Measurements from ENCODE around the gene CHCHD2. TPM values are rescaled to one million over a fixed set of nuclear protein-coding genes. Genes with fewer than 3 reads are reported as not detected.
"Not testable (repeated sequence)": the region's sequence is repeated elsewhere in the genome, so short reads cannot be mapped to it uniquely, and the experiment has no call there.

The CHCHD2 gene
- polyA plus RNA-seq, 2 donors: 148 to 438 TPM

- 92 to 94% methylated on average over 16 of the region's 16 CpGs for WGBS, 2 donors
- Histone ChIP-seq H3K4me3 (ENCODE audit: low read depth in 1 of 2, low read length in 2 of 2) (no peak overlapping the region), H3K9me3 (ENCODE audit: control insufficient read depth in 2 of 2, insufficient read depth in 1 of 2, low read depth in 1 of 2, low read length in 1 of 2) (no peaks in the 10 kb centered on the region), H3K27ac (ENCODE audit: low read depth in 2 of 2, low read length in 1 of 2) (no peak overlapping the region), H3K27me3 (ENCODE audit: control insufficient read depth in 1 of 2, insufficient read depth in 2 of 2, low read length in 2 of 2) (no peaks in the 10 kb centered on the region), H3K36me3 (ENCODE audit: control insufficient read depth in 2 of 2, insufficient read depth in 2 of 2, low read length in 1 of 2) (peaks cover 0 to 14% of the 10 kb centered on the region in 2 donors), H3K4me1 (ENCODE audit: control insufficient read depth in 2 of 2, insufficient read depth in 2 of 2, low read length in 1 of 2) (peaks cover 0 to 3% of the 10 kb centered on the region in 2 donors)
Measured at GRCh38 chr7:56087445-56087844, 18.8 kb downstream of the CHCHD2 start.

- H3K4me3 ChIP-seq (ENCODE audit: low read depth in 1 of 2, low read length in 2 of 2): no peak overlapping the region
- no peak overlapping the region for H3K27ac ChIP-seq (ENCODE audit: low read depth in 2 of 2, low read length in 1 of 2)
- WGBS, 2 donors: 93 to 98% methylated on average over 7 of the region's 7 CpGs
- H3K27me3 ChIP-seq (ENCODE audit: control insufficient read depth in 1 of 2, insufficient read depth in 2 of 2, low read length in 2 of 2): no peaks in the 10 kb centered on the region
- H3K4me1 ChIP-seq (ENCODE audit: control insufficient read depth in 2 of 2, insufficient read depth in 2 of 2, low read length in 1 of 2): peaks cover 0 to 3% of the 10 kb centered on the region in 2 donors
- H3K9me3 ChIP-seq (ENCODE audit: control insufficient read depth in 2 of 2, insufficient read depth in 1 of 2, low read depth in 1 of 2, low read length in 1 of 2): no peaks in the 10 kb centered on the region
- peaks cover 0 to 16% of the 10 kb centered on the region in 2 donors for H3K36me3 ChIP-seq (ENCODE audit: control insufficient read depth in 2 of 2, insufficient read depth in 2 of 2, low read length in 1 of 2)
Measured at GRCh38 chr7:56086761-56087160, 19.5 kb downstream of the CHCHD2 start.

GRCh38 chr7:56083150-56083785 is 23.0 kb downstream of the CHCHD2 start:
- H3K36me3 ChIP-seq (ENCODE audit: control insufficient read depth in 2 of 2, insufficient read depth in 2 of 2, low read length in 1 of 2): peaks cover 0 to 23% of the 10 kb centered on the region in 2 donors
- H3K4me1 ChIP-seq (ENCODE audit: control insufficient read depth in 2 of 2, insufficient read depth in 2 of 2, low read length in 1 of 2): peaks cover 3% of the 10 kb centered on the region in 2 donors
- no peaks in the 10 kb centered on the region for H3K27me3 ChIP-seq (ENCODE audit: control insufficient read depth in 1 of 2, insufficient read depth in 2 of 2, low read length in 2 of 2)
- H3K4me3 ChIP-seq (ENCODE audit: low read depth in 1 of 2, low read length in 2 of 2): no peak overlapping the region
- no peak overlapping the region for H3K27ac ChIP-seq (ENCODE audit: low read depth in 2 of 2, low read length in 1 of 2)
- 61 to 63% methylated on average over 13 of the region's 13 CpGs for WGBS, 2 donors
- no peaks in the 10 kb centered on the region for H3K9me3 ChIP-seq (ENCODE audit: control insufficient read depth in 2 of 2, insufficient read depth in 1 of 2, low read depth in 1 of 2, low read length in 1 of 2)

- WGBS, 2 donors: 93 to 95% methylated on average over 29 of the region's 29 CpGs
- peaks cover 0 to 22% of the 10 kb centered on the region in 2 donors for H3K36me3 ChIP-seq (ENCODE audit: control insufficient read depth in 2 of 2, insufficient read depth in 2 of 2, low read length in 1 of 2)
- H3K27ac ChIP-seq (ENCODE audit: low read depth in 2 of 2, low read length in 1 of 2): no peak overlapping the region
Measured at GRCh38 chr7:56081626-56082340, 24.5 kb downstream of the CHCHD2 start.

GRCh38 chr7:56080726-56081435 is 25.4 kb downstream of the CHCHD2 start:
- H3K36me3 ChIP-seq (ENCODE audit: control insufficient read depth in 2 of 2, insufficient read depth in 2 of 2, low read length in 1 of 2): peaks cover 0 to 22% of the 10 kb centered on the region in 2 donors
- 92% methylated on average over 28 of the region's 28 CpGs for WGBS, 2 donors
- H3K27ac ChIP-seq (ENCODE audit: low read depth in 2 of 2, low read length in 1 of 2); H3K4me1 ChIP-seq (ENCODE audit: control insufficient read depth in 2 of 2, insufficient read depth in 2 of 2, low read length in 1 of 2); H3K27me3 ChIP-seq (ENCODE audit: control insufficient read depth in 1 of 2, insufficient read depth in 2 of 2, low read length in 2 of 2); H3K4me3 ChIP-seq (ENCODE audit: low read depth in 1 of 2, low read length in 2 of 2); H3K9me3 ChIP-seq (ENCODE audit: control insufficient read depth in 2 of 2, insufficient read depth in 1 of 2, low read depth in 1 of 2, low read length in 1 of 2): not testable (repeated sequence)

More at GRCh38 chr7:56081626-56082340, 24.5 kb downstream of the CHCHD2 start:
- Histone ChIP-seq H3K27me3 (ENCODE audit: control insufficient read depth in 1 of 2, insufficient read depth in 2 of 2, low read length in 2 of 2) (no peaks in the 10 kb centered on the region), H3K4me1 (ENCODE audit: control insufficient read depth in 2 of 2, insufficient read depth in 2 of 2, low read length in 1 of 2) (peaks cover 3% of the 10 kb centered on the region in 2 donors), H3K4me3 (ENCODE audit: low read depth in 1 of 2, low read length in 2 of 2) (no peak overlapping the region), H3K9me3 (ENCODE audit: control insufficient read depth in 2 of 2, insufficient read depth in 1 of 2, low read depth in 1 of 2, low read length in 1 of 2) (no peaks in the 10 kb centered on the region)

- Histone ChIP-seq H3K27me3 (ENCODE audit: control insufficient read depth in 1 of 2, insufficient read depth in 2 of 2, low read length in 2 of 2) (no peaks in the 10 kb centered on the region), H3K4me3 (ENCODE audit: low read depth in 1 of 2, low read length in 2 of 2) (no peak overlapping the region), H3K27ac (ENCODE audit: low read depth in 2 of 2, low read length in 1 of 2) (peak overlapping the region; percentile 53 to 58), H3K36me3 (ENCODE audit: control insufficient read depth in 2 of 2, insufficient read depth in 2 of 2, low read length in 1 of 2) (peaks cover 0 to 20% of the 10 kb centered on the region in 2 donors), H3K4me1 (ENCODE audit: control insufficient read depth in 2 of 2, insufficient read depth in 2 of 2, low read length in 1 of 2) (peaks cover 3 to 4% of the 10 kb centered on the region in 2 donors), H3K9me3 (ENCODE audit: control insufficient read depth in 2 of 2, insufficient read depth in 1 of 2, low read depth in 1 of 2, low read length in 1 of 2) (no peaks in the 10 kb centered on the region)
- WGBS, 2 donors: 37 to 49% methylated on average over 12 of the region's 12 CpGs
Measured at GRCh38 chr7:56079450-56080185, 26.7 kb downstream of the CHCHD2 start.

- 94 to 95% methylated on average over 15 to 16 of the region's 16 CpGs for WGBS, 2 donors
- peaks cover 0 to 19% of the 10 kb centered on the region in 2 donors for H3K36me3 ChIP-seq (ENCODE audit: control insufficient read depth in 2 of 2, insufficient read depth in 2 of 2, low read length in 1 of 2)
- H3K27ac ChIP-seq (ENCODE audit: low read depth in 2 of 2, low read length in 1 of 2): no peak overlapping the region
Measured at GRCh38 chr7:56078196-56078595, 28.1 kb downstream of the CHCHD2 start.

GRCh38 chr7:56077681-56078080 is 28.6 kb downstream of the CHCHD2 start:
- Histone ChIP-seq H3K36me3 (ENCODE audit: control insufficient read depth in 2 of 2, insufficient read depth in 2 of 2, low read length in 1 of 2) (peaks cover 0 to 17% of the 10 kb centered on the region in 2 donors), H3K27ac (ENCODE audit: low read depth in 2 of 2, low read length in 1 of 2) (no peak overlapping the region)

More at GRCh38 chr7:56078196-56078595, 28.1 kb downstream of the CHCHD2 start:
- Histone ChIP-seq H3K4me1 (ENCODE audit: control insufficient read depth in 2 of 2, insufficient read depth in 2 of 2, low read length in 1 of 2) (peaks cover 3 to 6% of the 10 kb centered on the region in 2 donors), H3K4me3 (ENCODE audit: low read depth in 1 of 2, low read length in 2 of 2) (no peak overlapping the region), H3K9me3 (ENCODE audit: control insufficient read depth in 2 of 2, insufficient read depth in 1 of 2, low read depth in 1 of 2, low read length in 1 of 2) (no peaks in the 10 kb centered on the region), H3K27me3 (ENCODE audit: control insufficient read depth in 1 of 2, insufficient read depth in 2 of 2, low read length in 2 of 2) (no peaks in the 10 kb centered on the region)

GRCh38 chr7:56074371-56074791 is 31.9 kb downstream of the CHCHD2 start:
- H3K4me1 ChIP-seq (ENCODE audit: control insufficient read depth in 2 of 2, insufficient read depth in 2 of 2, low read length in 1 of 2): peaks cover under 1 to 5% of the 10 kb centered on the region in 2 donors
- 15 to 18% methylated on average over 19 of the region's 19 CpGs for WGBS, 2 donors
- H3K27me3 ChIP-seq (ENCODE audit: control insufficient read depth in 1 of 2, insufficient read depth in 2 of 2, low read length in 2 of 2): no peaks in the 10 kb centered on the region
- no peak overlapping the region for H3K4me3 ChIP-seq (ENCODE audit: low read depth in 1 of 2, low read length in 2 of 2)
- no peak overlapping the region for H3K27ac ChIP-seq (ENCODE audit: low read depth in 2 of 2, low read length in 1 of 2)
- peaks cover 0 to 8% of the 10 kb centered on the region in 2 donors for H3K36me3 ChIP-seq (ENCODE audit: control insufficient read depth in 2 of 2, insufficient read depth in 2 of 2, low read length in 1 of 2)
- no peaks in the 10 kb centered on the region for H3K9me3 ChIP-seq (ENCODE audit: control insufficient read depth in 2 of 2, insufficient read depth in 1 of 2, low read depth in 1 of 2, low read length in 1 of 2)

More at GRCh38 chr7:56077681-56078080, 28.6 kb downstream of the CHCHD2 start:
- no peak overlapping the region for H3K4me3 ChIP-seq (ENCODE audit: low read depth in 1 of 2, low read length in 2 of 2)
- H3K27me3 ChIP-seq (ENCODE audit: control insufficient read depth in 1 of 2, insufficient read depth in 2 of 2, low read length in 2 of 2): no peaks in the 10 kb centered on the region
- peaks cover 3 to 5% of the 10 kb centered on the region in 2 donors for H3K4me1 ChIP-seq (ENCODE audit: control insufficient read depth in 2 of 2, insufficient read depth in 2 of 2, low read length in 1 of 2)
- WGBS, 2 donors: 93 to 100% methylated on average over 3 of the region's 3 CpGs
- H3K9me3 ChIP-seq (ENCODE audit: control insufficient read depth in 2 of 2, insufficient read depth in 1 of 2, low read depth in 1 of 2, low read length in 1 of 2): no peaks in the 10 kb centered on the region

Measured in esophagus (tissue), 2 donors.